ENCODE measurements around the gene RAD51B.

DNA sequence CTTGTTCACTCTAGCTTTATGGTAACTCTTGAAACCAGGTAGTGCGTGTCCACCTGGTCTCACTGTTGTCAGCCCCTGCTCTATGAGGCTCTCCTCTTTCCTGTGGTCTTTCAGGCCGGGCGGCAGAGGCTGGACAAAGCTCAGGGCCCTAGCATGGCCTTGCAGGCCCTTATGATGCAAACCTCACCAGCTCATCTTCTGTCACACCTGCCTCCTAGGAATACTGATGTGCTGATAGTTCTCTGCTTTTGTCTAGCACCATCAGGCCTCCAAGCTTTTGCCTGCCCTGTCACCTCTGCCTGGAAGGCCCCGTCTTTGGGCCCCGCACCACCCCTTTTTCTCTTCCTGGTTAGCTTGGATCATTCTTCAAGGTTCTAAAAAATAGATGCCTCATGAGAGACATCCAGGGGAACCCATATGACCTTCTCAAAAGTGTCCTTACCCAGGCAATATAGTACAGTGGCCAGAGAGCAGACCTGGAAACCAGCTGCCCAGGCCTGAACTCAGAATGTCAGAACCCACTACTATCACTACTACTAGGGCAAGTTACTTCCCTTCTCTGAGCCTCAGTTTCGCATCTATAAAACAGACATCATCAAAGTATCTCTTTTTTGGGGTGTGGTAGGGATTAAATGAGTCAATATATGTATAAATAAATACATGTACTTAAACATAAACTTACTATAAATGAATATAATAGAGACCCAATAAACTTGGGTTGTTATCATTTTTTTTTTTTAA is 881.6 kb downstream of the RAD51B start:
- TF ChIP-seq, protein P1, sequence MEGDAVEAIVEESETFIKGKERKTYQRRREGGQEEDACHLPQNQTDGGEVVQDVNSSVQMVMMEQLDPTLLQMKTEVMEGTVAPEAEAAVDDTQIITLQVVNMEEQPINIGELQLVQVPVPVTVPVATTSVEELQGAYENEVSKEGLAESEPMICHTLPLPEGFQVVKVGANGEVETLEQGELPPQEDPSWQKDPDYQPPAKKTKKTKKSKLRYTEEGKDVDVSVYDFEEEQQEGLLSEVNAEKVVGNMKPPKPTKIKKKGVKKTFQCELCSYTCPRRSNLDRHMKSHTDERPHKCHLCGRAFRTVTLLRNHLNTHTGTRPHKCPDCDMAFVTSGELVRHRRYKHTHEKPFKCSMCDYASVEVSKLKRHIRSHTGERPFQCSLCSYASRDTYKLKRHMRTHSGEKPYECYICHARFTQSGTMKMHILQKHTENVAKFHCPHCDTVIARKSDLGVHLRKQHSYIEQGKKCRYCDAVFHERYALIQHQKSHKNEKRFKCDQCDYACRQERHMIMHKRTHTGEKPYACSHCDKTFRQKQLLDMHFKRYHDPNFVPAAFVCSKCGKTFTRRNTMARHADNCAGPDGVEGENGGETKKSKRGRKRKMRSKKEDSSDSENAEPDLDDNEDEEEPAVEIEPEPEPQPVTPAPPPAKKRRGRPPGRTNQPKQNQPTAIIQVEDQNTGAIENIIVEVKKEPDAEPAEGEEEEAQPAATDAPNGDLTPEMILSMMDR (IDR thresholded peaks at IDR 0.05 in 2 of 3, conservative IDR thresholded peaks at IDR 0.05 in 1 of 3; ENCODE audit: borderline replicate concordance in 1 of 3, insufficient read depth in 1 of 3, low read depth in 2 of 3, low read length in 2 of 3), result no peak
- no peak for TF ChIP-seq EZH2phosphoT487 (IDR thresholded peaks at IDR 0.05; ENCODE audit: borderline replicate concordance)
- TF ChIP-seq, protein P2, sequence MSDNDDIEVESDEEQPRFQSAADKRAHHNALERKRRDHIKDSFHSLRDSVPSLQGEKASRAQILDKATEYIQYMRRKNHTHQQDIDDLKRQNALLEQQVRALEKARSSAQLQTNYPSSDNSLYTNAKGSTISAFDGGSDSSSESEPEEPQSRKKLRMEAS (IDR thresholded peaks at IDR 0.05), result no peak
- no peak for TF ChIP-seq POLR2AphosphoS5 (IDR thresholded peaks at IDR 0.05; ENCODE audit: low read depth, low read length)
- TF ChIP-seq EZH2 (IDR thresholded peaks at IDR 0.05), result no peak
- no peak for TF ChIP-seq SIN3A (IDR thresholded peaks at IDR 0.05; ENCODE audit: low read depth)

Measured in HCT116 (cell line).